ENCODE results near the gene KIAA0513. TPM values are rescaled to one million over a fixed set of nuclear protein-coding genes. Genes with fewer than 3 reads are reported as not detected.

The KIAA0513 gene
- total RNA-seq, 1 experiment from 2014 or later = 6.6 TPM

DNA sequence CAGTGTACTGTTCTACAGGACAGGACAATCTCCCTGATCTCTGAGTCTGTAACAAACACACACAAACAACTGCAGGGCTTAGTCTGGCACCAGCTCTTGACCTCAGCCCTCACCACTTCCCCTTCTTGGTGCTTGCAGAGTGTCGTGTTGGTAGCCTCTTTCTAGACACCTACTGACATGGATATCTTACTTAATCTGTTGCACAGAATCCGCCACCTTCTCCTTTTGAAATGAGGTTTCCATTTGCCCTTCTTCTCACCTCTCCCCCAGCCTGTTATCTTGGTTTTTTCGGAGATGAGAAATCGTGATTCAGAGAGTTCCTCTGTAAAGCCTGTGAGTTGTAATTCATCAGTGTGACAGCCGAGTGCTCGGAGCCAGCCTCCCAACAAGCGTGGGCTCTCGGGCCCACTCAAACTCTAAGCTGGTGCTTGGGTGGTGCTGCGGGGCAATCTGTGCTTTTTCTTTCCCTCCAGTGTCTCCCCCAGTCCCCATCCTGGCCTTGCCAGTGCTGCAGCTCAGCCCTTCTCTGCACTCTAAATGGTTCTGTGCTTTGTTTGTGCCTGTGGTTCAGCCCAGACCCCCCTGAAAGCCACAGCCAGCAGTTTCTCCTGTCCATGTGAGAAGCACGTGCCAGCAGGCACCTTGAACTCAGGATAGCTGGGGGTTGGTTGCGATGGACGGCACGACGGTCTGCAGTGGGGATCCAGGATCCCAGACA lies 28.1 kb downstream of the KIAA0513 start:
- H3K4me1 ChIP-seq (ENCODE audit: control insufficient read depth in 1 of 2, insufficient read depth in 2 of 2, low read length in 2 of 2) = peaks cover 2 to 9% of the 10 kb centered on the region in 2 experiments; a peak in 2 of 4 replicates
- RAD21 ChIA-PET (ENCODE audit: low non-redundant PET in 1 of 2, low total read pairs in 2 of 2, uncharacterized antibody in 2 of 2, unreplicated experiment in 2 of 2) = no interaction called here
- H3K9me3 ChIP-seq (ENCODE audit: control insufficient read depth in 1 of 2, insufficient read depth in 1 of 2, low read depth in 1 of 2, low read length in 2 of 2) = no peaks in the 10 kb centered on the region
- CTCF ChIA-PET = interaction anchor here (0.6 to 1.0 kb wide), 3 partner anchors 9 to 545 kb away, joined by 3 to 4 read pairs (median 4); no protein-coding TSS in a partner anchor
- H3K9ac ChIP-seq (ENCODE audit: low read length) = no peak overlapping the region
- H3K79me2 ChIP-seq (ENCODE audit: insufficient read depth, low read length) = no peaks in the 10 kb centered on the region
- H2AFZ ChIP-seq (ENCODE audit: low read depth, low read length, poor library complexity, severe bottlenecking) = no peak overlapping the region
- ATAC-seq (no peak), DNase-seq (ENCODE audit: low read depth, low spot score) (no peak)
- no peak overlapping the region for H3K27ac ChIP-seq (ENCODE audit: low read depth, low read length)
- no peaks in the 10 kb centered on the region for H3K36me3 ChIP-seq (ENCODE audit: control insufficient read depth in 1 of 2, insufficient read depth in 2 of 2, low read length in 2 of 2)
- TF ChIP-seq EZH2phosphoT487 (IDR thresholded peaks at IDR 0.05; ENCODE audit: borderline replicate concordance) (no peak), POLR2A (IDR thresholded peaks at IDR 0.05; ENCODE audit: borderline replicate concordance, extremely low read depth, insufficient read depth, insufficient read length) (no peak), POLR2AphosphoS5 (IDR thresholded peaks at IDR 0.05; ENCODE audit: low read depth, low read length) (no peak), SIN3A (IDR thresholded peaks at IDR 0.05; ENCODE audit: low read depth) (no peak)
- TF ChIP-seq, protein P1, sequence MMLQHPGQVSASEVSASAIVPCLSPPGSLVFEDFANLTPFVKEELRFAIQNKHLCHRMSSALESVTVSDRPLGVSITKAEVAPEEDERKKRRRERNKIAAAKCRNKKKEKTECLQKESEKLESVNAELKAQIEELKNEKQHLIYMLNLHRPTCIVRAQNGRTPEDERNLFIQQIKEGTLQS (IDR thresholded peaks at IDR 0.05) = no peak
- no peaks in the 10 kb centered on the region for H3K27me3 ChIP-seq (ENCODE audit: insufficient read depth, low read length)
- intact Hi-C loops (cut with micrococcal nuclease) = no loop called here
- H3K4me2 ChIP-seq (ENCODE audit: low read length) = no peak overlapping the region
- POLR2A ChIA-PET = no interaction called here
- H3K9me2 ChIP-seq (ENCODE audit: insufficient read depth) = no peaks in the 10 kb centered on the region
- H4K20me1 ChIP-seq (ENCODE audit: insufficient read depth) = no peaks in the 10 kb centered on the region
- no TSS peak for BruUV-seq (replicated peaks)
- H3K4me3 ChIP-seq (replicated peaks in 1 of 2; ENCODE audit: low read depth in 1 of 2, low read length in 2 of 2) = no peak overlapping the region

DNA sequence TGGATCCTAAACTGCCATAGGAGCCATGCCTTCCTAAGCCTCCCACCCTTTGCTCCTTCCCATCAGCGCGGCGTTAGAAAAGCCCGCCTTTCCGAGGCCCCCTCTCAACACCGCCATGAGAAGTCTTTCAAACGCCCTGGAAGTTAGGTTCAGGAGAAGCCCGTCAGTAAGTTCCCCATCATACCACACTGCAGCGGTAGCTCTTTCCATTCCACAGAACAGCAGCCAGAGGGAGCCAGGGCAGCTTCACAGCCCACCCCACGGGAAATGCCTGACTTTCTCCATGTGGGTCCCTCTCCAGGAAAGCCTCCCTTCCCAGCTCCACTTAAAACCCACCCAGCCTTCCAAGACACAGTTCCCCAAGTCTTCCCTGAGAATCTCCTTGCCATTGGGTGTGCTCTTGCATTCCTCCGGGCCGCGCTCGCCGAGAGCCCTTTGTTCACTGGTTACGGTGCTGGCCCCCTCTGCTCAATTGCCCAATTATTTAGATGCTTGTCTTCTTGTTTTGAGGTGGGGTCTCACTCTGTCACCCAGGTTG lies 28.7 kb downstream of the KIAA0513 start:
- DNase-seq (ENCODE audit: low read depth, low spot score) (no peak), ATAC-seq (no peak)
- H3K4me1 ChIP-seq (ENCODE audit: control insufficient read depth in 1 of 2, insufficient read depth in 2 of 2, low read length in 2 of 2) = peaks cover 2 to 9% of the 10 kb centered on the region in 2 experiments; a peak in 2 of 4 replicates
- H3K9me2 ChIP-seq (ENCODE audit: insufficient read depth) = no peaks in the 10 kb centered on the region
- H2AFZ ChIP-seq (ENCODE audit: low read depth, low read length, poor library complexity, severe bottlenecking) = no peak overlapping the region
- H3K27ac ChIP-seq (ENCODE audit: low read depth, low read length) = no peak overlapping the region
- no peaks in the 10 kb centered on the region for H3K79me2 ChIP-seq (ENCODE audit: insufficient read depth, low read length)
- H3K9ac ChIP-seq (ENCODE audit: low read length) = no peak overlapping the region
- H4K20me1 ChIP-seq (ENCODE audit: insufficient read depth) = no peaks in the 10 kb centered on the region
- H3K36me3 ChIP-seq (ENCODE audit: control insufficient read depth in 1 of 2, insufficient read depth in 2 of 2, low read length in 2 of 2) = no peaks in the 10 kb centered on the region
- no TSS peak for BruUV-seq (replicated peaks)
- TF ChIP-seq RAD21 (IDR thresholded peaks at IDR 0.05; ENCODE audit: low read depth) (peak; percentile 17; the same call in 1 of the 2 replicates), ELF1 (IDR thresholded peaks at IDR 0.05; ENCODE audit: borderline replicate concordance, low read depth) (no peak), CBX3 (IDR thresholded peaks at IDR 0.05; ENCODE audit: low read depth) (no peak), ZNF274 (IDR thresholded peaks at IDR 0.05; ENCODE audit: low read depth, low read length) (no peak)
- TF ChIP-seq, protein P2, sequence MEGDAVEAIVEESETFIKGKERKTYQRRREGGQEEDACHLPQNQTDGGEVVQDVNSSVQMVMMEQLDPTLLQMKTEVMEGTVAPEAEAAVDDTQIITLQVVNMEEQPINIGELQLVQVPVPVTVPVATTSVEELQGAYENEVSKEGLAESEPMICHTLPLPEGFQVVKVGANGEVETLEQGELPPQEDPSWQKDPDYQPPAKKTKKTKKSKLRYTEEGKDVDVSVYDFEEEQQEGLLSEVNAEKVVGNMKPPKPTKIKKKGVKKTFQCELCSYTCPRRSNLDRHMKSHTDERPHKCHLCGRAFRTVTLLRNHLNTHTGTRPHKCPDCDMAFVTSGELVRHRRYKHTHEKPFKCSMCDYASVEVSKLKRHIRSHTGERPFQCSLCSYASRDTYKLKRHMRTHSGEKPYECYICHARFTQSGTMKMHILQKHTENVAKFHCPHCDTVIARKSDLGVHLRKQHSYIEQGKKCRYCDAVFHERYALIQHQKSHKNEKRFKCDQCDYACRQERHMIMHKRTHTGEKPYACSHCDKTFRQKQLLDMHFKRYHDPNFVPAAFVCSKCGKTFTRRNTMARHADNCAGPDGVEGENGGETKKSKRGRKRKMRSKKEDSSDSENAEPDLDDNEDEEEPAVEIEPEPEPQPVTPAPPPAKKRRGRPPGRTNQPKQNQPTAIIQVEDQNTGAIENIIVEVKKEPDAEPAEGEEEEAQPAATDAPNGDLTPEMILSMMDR (IDR thresholded peaks at IDR 0.05 in 2 of 3, conservative IDR thresholded peaks at IDR 0.05 in 1 of 3; ENCODE audit: borderline replicate concordance in 1 of 3, insufficient read depth in 1 of 3, low read depth in 2 of 3, low read length in 2 of 3) = peak in 1 of 3 experiments; percentile 29; a peak in 1 of 6 replicates
- intact Hi-C loops (cut with micrococcal nuclease) = no loop called here
- no peak overlapping the region for H3K4me3 ChIP-seq (replicated peaks in 1 of 2; ENCODE audit: low read depth in 1 of 2, low read length in 2 of 2)
- no peak overlapping the region for H3K4me2 ChIP-seq (ENCODE audit: low read length)
- CTCF ChIA-PET = interaction anchor here (0.6 to 1.9 kb wide), 4 partner anchors 9 to 546 kb away, joined by 3 to 6 read pairs (median 4); no protein-coding TSS in a partner anchor
- no peaks in the 10 kb centered on the region for H3K9me3 ChIP-seq (ENCODE audit: control insufficient read depth in 1 of 2, insufficient read depth in 1 of 2, low read depth in 1 of 2, low read length in 2 of 2)
- RAD21 ChIA-PET (ENCODE audit: low non-redundant PET in 1 of 2, low total read pairs in 2 of 2, uncharacterized antibody in 2 of 2, unreplicated experiment in 2 of 2) = no interaction called here
- POLR2A ChIA-PET = no interaction called here
- H3K27me3 ChIP-seq (ENCODE audit: insufficient read depth, low read length) = no peaks in the 10 kb centered on the region
